ENCODE data around the gene TPD52L1.

TPD52L1 gene

GRCh38 chr6:125201961-125202729 is 48.6 kb downstream of the TPD52L1 start:
- no peak for DNase-seq (ENCODE audit: low read depth)
- no peak for TF ChIP-seq CTCF (IDR thresholded peaks at IDR 0.05; ENCODE audit: low read depth, low read length, missing control alignments)
- H3K4me3 ChIP-seq (ENCODE audit: low read depth, low read length) = no peak overlapping the region

- no peak for TF ChIP-seq CTCF (IDR thresholded peaks at IDR 0.05; ENCODE audit: low read depth, low read length, missing control alignments)
- no peak overlapping the region for H3K4me3 ChIP-seq (ENCODE audit: low read depth, low read length)
- DNase-seq (ENCODE audit: low read depth) = no peak
These were observed 49.8 kb downstream of the TPD52L1 start for GRCh38 chr6:125203395-125203794.

- DNase-seq (ENCODE audit: low read depth) = no peak
- no peak overlapping the region for H3K4me3 ChIP-seq (ENCODE audit: low read depth, low read length)
- no peak for TF ChIP-seq CTCF (IDR thresholded peaks at IDR 0.05; ENCODE audit: low read depth, low read length, missing control alignments)
These were observed 52.4 kb downstream of the TPD52L1 start for GRCh38 chr6:125205931-125206330.

GRCh38 chr6:125206389-125206788 is 52.8 kb downstream of the TPD52L1 start:
- no peak overlapping the region for H3K4me3 ChIP-seq (ENCODE audit: low read depth, low read length)
- DNase-seq (ENCODE audit: low read depth) = no peak
- no peak for TF ChIP-seq CTCF (IDR thresholded peaks at IDR 0.05; ENCODE audit: low read depth, low read length, missing control alignments)

- DNase-seq (ENCODE audit: low read depth) = no peak
- no peak overlapping the region for H3K4me3 ChIP-seq (ENCODE audit: low read depth, low read length)
- TF ChIP-seq CTCF (IDR thresholded peaks at IDR 0.05; ENCODE audit: low read depth, low read length, missing control alignments) = no peak
These were observed 54.4 kb downstream of the TPD52L1 start for GRCh38 chr6:125207956-125208355.

- TF ChIP-seq CTCF (IDR thresholded peaks at IDR 0.05; ENCODE audit: low read depth, low read length, missing control alignments) = no peak
- DNase-seq (ENCODE audit: low read depth) = no peak
- no peak overlapping the region for H3K4me3 ChIP-seq (ENCODE audit: low read depth, low read length)
These were observed 55.2 kb downstream of the TPD52L1 start for GRCh38 chr6:125208625-125209249.

Data from GM12864 (cell line).